GM23338 (cell line): Measurements from ENCODE around the gene GNAO1.

Experiments used
- EZH2 ChIP-seq: fragments of 200-600 bp; sonication (generic); IDR thresholded peaks from one replicate; pipeline ENCODE4 v1.8.0; 2017; ENCODE audit warnings: antibody characterized with exemption, mild to moderate bottlenecking, low read depth; ENCODE audit not compliant: unreplicated experiment
- EZH2phosphoT487 ChIP-seq: fragments of 200-600 bp; sonication (generic); IDR thresholded peaks from one replicate; pipeline ENCODE4 v1.8.1; 2018; ENCODE audit warnings: antibody characterized with exemption; ENCODE audit not compliant: unreplicated experiment
- POLR2AphosphoS5 ChIP-seq: IDR thresholded peaks from 2 replicates; pipeline ENCODE4 v1.6.1; 2016; ENCODE audit warnings: antibody characterized with exemption, low read depth
- TF ChIP-seq, protein P1 (sequence below), 2 experiments: fragments of 200-600 bp in 1 of 2; sonication (generic) in 1 of 2; conservative IDR thresholded peaks; 2 replicates each; pipeline versions ENCODE4 v1.5.1 to v1.6.1; 2016 to 2017; ENCODE audit warnings: antibody characterized with exemption in 2 of 2, low read depth in 2 of 2, mild to moderate bottlenecking in 2 of 2, moderate library complexity in 1 of 2

DNA sequence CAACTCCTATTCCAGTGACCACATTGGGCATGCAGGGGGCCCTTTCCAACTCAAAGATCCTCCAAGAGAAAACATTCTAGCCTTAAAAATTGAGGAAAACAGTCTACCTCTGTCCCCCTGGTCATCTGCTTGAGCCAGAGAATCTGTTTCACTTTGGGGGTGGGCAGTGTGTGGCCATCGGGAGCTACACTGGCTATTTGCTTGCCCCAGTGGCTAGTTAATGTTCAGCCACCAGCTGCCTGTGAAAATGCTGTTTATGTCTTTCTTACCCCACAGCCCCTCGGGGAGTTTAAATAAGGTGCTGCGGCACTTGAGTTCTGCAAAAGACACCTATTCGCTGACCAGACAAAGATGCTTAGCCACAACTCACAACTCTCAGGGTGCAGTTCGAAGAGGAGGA, 43.4 kb downstream of the GNAO1 start:
- TF ChIP-seq, protein P1, sequence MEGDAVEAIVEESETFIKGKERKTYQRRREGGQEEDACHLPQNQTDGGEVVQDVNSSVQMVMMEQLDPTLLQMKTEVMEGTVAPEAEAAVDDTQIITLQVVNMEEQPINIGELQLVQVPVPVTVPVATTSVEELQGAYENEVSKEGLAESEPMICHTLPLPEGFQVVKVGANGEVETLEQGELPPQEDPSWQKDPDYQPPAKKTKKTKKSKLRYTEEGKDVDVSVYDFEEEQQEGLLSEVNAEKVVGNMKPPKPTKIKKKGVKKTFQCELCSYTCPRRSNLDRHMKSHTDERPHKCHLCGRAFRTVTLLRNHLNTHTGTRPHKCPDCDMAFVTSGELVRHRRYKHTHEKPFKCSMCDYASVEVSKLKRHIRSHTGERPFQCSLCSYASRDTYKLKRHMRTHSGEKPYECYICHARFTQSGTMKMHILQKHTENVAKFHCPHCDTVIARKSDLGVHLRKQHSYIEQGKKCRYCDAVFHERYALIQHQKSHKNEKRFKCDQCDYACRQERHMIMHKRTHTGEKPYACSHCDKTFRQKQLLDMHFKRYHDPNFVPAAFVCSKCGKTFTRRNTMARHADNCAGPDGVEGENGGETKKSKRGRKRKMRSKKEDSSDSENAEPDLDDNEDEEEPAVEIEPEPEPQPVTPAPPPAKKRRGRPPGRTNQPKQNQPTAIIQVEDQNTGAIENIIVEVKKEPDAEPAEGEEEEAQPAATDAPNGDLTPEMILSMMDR (conservative IDR thresholded peaks at IDR 0.05; ENCODE audit: low read depth in 2 of 2), result no peak
- no peak for TF ChIP-seq EZH2phosphoT487
- no peak for TF ChIP-seq POLR2AphosphoS5
- TF ChIP-seq EZH2, result no peak
